ENCODE results near the gene OR10G3. TPM values are rescaled to one million over a fixed set of nuclear protein-coding genes. Genes with fewer than 3 reads are reported as not detected.
"Not testable (repeated sequence)": the region's sequence is repeated elsewhere in the genome, so short reads cannot be mapped to it uniquely, and the experiment has no call there.

OR10G3 gene, protein sequence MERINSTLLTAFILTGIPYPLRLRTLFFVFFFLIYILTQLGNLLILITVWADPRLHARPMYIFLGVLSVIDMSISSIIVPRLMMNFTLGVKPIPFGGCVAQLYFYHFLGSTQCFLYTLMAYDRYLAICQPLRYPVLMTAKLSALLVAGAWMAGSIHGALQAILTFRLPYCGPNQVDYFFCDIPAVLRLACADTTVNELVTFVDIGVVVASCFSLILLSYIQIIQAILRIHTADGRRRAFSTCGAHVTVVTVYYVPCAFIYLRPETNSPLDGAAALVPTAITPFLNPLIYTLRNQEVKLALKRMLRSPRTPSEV
- total RNA-seq: not detected

- H3K4me3 Mint-ChIP-seq: no peak within 1 kb of the TSS
Measured at GRCh38 chr14:21579976-21580375, at the start of gene OR10G3. OR10G3 (minus strand) TSS chr14:21580076; CDS start chr14:21570744, 9,332 bp downstream.

DNA sequence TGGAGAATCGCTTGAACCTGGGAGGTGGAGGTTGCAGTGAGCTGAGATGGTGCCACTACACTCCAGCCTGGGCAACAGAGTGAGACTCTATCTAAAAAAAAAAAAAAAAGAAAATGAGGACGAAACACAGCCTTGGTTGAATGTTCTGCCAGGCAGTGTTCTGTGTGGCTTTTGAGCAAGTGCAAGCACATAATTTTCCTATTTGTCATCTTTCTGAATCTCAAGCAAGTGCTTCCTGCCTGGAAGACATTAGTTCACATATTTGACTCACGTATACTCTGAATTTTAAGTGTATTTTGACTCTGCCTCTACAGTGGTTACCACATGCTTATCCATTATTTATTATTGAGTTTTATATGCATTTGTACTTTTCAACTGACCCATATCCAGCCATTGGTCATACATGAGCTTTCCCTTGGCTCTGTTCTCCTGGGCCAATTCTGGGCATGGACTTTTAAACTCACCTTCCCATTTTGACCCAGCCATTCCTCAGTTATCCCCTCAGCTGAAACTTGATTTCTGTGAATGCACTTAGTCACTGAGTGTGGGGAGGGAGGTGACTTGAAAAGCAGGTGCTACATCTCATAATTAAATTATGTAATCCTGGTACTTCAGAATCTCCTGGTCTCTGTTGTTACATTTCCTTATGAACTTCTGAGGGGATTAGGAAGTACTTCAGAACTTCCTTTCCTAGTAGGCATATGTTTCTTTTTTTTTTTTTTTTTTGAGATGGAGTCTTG, 46.8 kb upstream of the OR10G3 start:
- Mint-ChIP-seq H3K4me3 (no peak overlapping the region), H3K27me3 (peaks cover 19 to 30% of the 10 kb centered on the region in 2 donors), H3K27ac (no peak overlapping the region), H3K4me1 (ENCODE audit: low read depth in 2 of 2) (no peaks in the 10 kb centered on the region), H3K36me3 (no peaks in the 10 kb centered on the region), H3K9me3 (no peaks in the 10 kb centered on the region)
- ATAC-seq: no peak
- DNase-seq (ENCODE audit: low spot score): no peak

More at GRCh38 chr14:21579976-21580375, at the start of gene OR10G3:
- Mint-ChIP-seq H3K36me3 (no peaks in the 10 kb centered on the region), H3K27ac (no peak within 1 kb of the TSS), H3K9me3 (no peaks in the 10 kb centered on the region), H3K27me3 (peaks cover 6 to 14% of the 10 kb centered on the region in 2 donors), H3K4me1 (ENCODE audit: low read depth in 2 of 2) (no peaks in the 10 kb centered on the region)
- DNase-seq (ENCODE audit: low spot score): no peak
- ATAC-seq: no peak

- ATAC-seq (no peak), DNase-seq (ENCODE audit: low spot score) (no peak)
- H3K4me1 Mint-ChIP-seq (ENCODE audit: low read depth in 2 of 2): peaks cover 0 to 5% of the 10 kb centered on the region in 2 donors
- no peak overlapping the region for H3K4me3 Mint-ChIP-seq
- H3K27ac Mint-ChIP-seq: no peak overlapping the region
- no peaks in the 10 kb centered on the region for H3K9me3 Mint-ChIP-seq
- no peaks in the 10 kb centered on the region for H3K36me3 Mint-ChIP-seq
- H3K27me3 Mint-ChIP-seq: peaks cover 9 to 28% of the 10 kb centered on the region in 2 donors
Measured at GRCh38 chr14:21617614-21618013, 37.7 kb upstream of the OR10G3 start.

DNA sequence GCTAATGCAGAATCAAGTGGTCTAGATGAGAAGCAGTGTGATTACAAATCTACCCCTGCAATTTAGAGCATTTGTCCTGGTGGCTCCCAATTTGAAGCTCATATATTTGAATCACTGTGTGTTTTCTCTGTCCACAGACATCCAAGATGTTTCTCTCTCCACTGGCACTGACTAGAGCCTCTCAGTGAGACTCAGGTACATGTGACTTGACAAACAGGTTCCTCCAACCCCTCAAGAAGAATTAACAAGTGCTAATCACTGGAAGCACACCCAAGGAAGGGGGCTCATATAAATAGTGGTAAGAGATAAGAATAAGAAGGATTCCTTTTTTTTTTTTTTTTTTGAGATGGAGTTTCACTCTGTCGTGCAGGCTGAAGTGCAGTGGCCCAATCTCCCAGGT, 34.4 kb upstream of the OR10G3 start:
- Mint-ChIP-seq H3K36me3 (no peaks in the 10 kb centered on the region), H3K27me3 (peaks cover 14 to 32% of the 10 kb centered on the region in 2 donors), H3K9me3 (no peaks in the 10 kb centered on the region), H3K4me3 (no peak overlapping the region), H3K27ac (no peak overlapping the region), H3K4me1 (ENCODE audit: low read depth in 2 of 2) (peaks cover 0 to 5% of the 10 kb centered on the region in 2 donors)
- DNase-seq (ENCODE audit: low spot score): no peak
- ATAC-seq: no peak

DNA sequence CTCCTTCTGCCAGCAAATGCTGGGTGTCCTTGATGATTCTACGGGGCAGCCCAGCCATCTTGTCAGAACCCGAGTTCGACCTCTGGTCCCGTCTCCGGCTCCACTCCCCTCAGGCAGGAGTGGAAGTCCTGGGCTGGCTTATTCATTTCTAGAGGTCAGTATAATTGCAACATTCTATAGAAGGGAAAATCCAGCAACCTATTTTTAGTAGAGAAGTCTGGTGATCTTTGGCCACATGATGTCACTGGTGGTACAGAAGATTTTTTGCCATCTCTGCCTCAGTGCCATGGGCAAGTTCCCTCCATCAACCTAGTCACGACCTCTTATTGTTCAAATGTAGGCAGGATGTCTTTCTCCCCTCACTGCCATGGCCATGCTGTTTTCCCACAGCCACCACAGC, 32.4 kb upstream of the OR10G3 start:
- Mint-ChIP-seq H3K9me3 (no peaks in the 10 kb centered on the region), H3K27me3 (peaks cover 20 to 36% of the 10 kb centered on the region in 2 donors), H3K4me1 (ENCODE audit: low read depth in 2 of 2) (no peaks in the 10 kb centered on the region), H3K36me3 (no peaks in the 10 kb centered on the region), H3K4me3 (no peak overlapping the region), H3K27ac (no peak overlapping the region)
- DNase-seq (ENCODE audit: low spot score) (no peak), ATAC-seq (no peak)

DNA sequence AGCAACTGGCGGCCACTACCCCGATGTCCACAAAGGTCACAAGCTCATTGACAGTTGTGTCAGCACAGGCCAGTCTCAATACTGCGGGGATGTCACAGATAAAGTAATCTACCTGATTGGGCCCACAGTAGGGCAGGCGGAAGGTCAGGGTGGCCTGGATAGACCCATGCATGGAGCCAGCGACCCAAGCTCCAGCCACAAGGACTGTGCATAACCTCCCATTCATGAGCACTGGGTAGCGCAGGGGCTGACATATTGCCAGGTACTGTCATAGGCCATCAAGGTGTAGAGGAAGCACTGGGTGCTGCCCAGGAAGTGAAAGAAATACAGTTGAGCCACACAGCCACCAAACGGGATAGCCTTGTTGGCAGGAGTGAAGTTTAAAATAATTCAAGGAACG, 22.3 kb upstream of the OR10G3 start:
- not testable (repeated sequence) for ATAC-seq; H3K36me3 Mint-ChIP-seq; H3K4me3 Mint-ChIP-seq; H3K27ac Mint-ChIP-seq; H3K9me3 Mint-ChIP-seq; DNase-seq (ENCODE audit: low spot score); H3K4me1 Mint-ChIP-seq (ENCODE audit: low read depth in 2 of 2)
- H3K27me3 Mint-ChIP-seq: peaks cover 13 to 14% of the 10 kb centered on the region in 2 donors

DNA sequence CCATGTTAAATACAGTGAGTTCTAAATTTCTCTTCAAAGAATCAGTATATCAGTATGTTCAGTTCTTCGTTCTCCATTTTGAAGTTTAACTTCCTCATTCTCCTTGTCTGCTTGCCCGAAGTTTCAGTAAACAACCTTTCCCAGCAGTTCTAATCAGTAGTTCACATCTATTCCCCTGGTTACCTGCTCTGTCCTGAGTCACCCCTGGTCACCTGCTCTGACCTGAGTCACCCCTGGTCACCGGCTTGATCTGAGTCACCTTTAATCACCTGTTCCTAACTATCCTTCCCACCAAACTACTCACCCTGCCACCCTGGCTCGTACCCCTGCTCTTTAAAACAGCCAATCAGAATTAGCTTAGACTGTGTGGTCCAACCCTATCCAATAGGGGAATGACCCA, 9.4 kb upstream of the OR10G3 start:
- H3K4me1 Mint-ChIP-seq (ENCODE audit: low read depth in 2 of 2): no peaks in the 10 kb centered on the region
- H3K27ac Mint-ChIP-seq: no peak overlapping the region
- DNase-seq (ENCODE audit: low spot score) (no peak), ATAC-seq (no peak)
- peaks cover 7% of the 10 kb centered on the region for H3K9me3 Mint-ChIP-seq
- peaks cover 20% of the 10 kb centered on the region for H3K36me3 Mint-ChIP-seq
- no peak overlapping the region for H3K4me3 Mint-ChIP-seq
- peaks cover 32 to 47% of the 10 kb centered on the region in 2 donors for H3K27me3 Mint-ChIP-seq

- ATAC-seq: no peak
- H3K27me3 Mint-ChIP-seq: peaks cover 9 to 16% of the 10 kb centered on the region in 2 donors
- no peak for DNase-seq (ENCODE audit: low spot score)
- no peak overlapping the region for H3K27ac Mint-ChIP-seq
- H3K36me3 Mint-ChIP-seq: no peaks in the 10 kb centered on the region
- H3K4me3 Mint-ChIP-seq: no peak overlapping the region
- H3K9me3 Mint-ChIP-seq: no peaks in the 10 kb centered on the region
- H3K4me1 Mint-ChIP-seq (ENCODE audit: low read depth in 2 of 2): no peaks in the 10 kb centered on the region
Measured at GRCh38 chr14:21575661-21576060, 4.2 kb downstream of the OR10G3 start.

- peaks cover 0 to 2% of the 10 kb centered on the region in 2 donors for H3K4me1 Mint-ChIP-seq (ENCODE audit: low read depth in 2 of 2)
- DNase-seq (ENCODE audit: low spot score) (no peak), ATAC-seq (no peak)
- H3K36me3 Mint-ChIP-seq: no peaks in the 10 kb centered on the region
- H3K9me3 Mint-ChIP-seq: no peaks in the 10 kb centered on the region
- no peak overlapping the region for H3K27ac Mint-ChIP-seq
- peaks cover 17% of the 10 kb centered on the region in 2 donors for H3K27me3 Mint-ChIP-seq
- no peak overlapping the region for H3K4me3 Mint-ChIP-seq
Measured at GRCh38 chr14:21572604-21573003, 7.3 kb downstream of the OR10G3 start.

DNA sequence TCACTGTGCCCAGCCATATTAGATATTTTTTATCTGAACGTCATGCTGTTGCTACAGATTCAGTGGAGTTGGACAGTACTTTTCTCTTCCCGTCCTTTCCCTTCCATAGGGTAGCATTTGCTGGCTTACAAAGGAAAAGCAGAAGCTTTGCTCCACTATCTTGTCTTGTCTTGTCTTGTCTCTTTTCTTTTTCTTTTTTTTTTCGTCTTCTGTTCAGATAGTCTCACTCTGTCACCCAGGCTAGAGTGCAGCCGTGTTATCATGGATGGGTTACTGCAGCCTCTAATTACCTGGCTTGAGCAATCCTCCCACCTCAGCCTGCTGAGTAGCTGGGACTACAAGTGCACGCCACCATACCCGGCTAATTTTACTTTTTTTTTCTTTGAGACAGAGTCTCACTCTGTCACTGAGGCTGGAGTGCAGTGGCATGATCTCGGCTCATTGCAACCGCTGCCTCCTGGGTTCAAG, 21.1 kb downstream of the OR10G3 start:
- H3K4me1 Mint-ChIP-seq (ENCODE audit: low read depth in 2 of 2): peaks cover 6% of the 10 kb centered on the region in 2 donors
- no peaks in the 10 kb centered on the region for H3K36me3 Mint-ChIP-seq
- no peak overlapping the region for H3K4me3 Mint-ChIP-seq
- no peak for DNase-seq (ENCODE audit: low spot score)
- H3K27me3 Mint-ChIP-seq: no peaks in the 10 kb centered on the region
- H3K9me3 Mint-ChIP-seq: no peaks in the 10 kb centered on the region
- no peak overlapping the region for H3K27ac Mint-ChIP-seq
- no peak for ATAC-seq

DNA sequence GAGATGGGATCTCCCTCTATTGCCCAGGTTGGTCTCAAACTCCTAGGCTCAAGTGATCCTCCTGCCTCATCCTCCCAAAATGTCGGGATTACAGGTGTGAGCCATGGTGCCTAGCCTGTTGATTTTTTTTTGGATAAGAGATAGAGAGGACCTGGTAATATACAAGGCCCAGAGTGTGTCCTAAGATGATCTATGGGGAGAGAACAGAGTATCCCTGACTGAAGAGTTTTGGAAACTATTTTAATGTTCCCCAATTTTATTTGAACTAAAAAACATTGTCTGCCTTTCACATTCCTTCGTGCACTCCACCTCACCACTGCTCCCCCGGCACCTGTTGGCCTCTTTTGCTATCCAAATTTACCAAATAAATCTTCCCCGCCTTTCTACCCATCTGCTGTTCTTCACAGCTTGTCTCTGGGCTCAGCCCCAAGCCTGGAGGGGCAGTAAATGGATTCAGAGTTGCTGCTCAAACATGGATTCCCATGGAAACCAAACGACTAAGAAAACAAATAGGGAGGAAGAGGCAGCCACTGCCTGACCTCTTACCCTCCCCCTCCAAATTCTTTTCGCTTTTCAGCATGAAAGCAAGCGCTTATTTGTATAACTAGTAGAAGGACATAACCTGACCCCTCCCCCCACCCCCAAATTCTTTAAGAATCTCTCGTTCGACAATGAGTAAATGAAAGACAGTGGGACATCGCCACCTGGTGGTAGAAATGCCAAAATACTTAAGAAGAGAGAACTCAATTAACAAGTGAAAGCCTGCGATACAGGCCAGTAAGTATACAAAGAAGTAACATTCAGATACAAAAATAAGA, 22.6 kb downstream of the OR10G3 start:
- Mint-ChIP-seq H3K36me3 (no peaks in the 10 kb centered on the region), H3K27me3 (no peaks in the 10 kb centered on the region), H3K27ac (peak overlapping the region; percentile 39 to 78), H3K9me3 (no peaks in the 10 kb centered on the region), H3K4me1 (ENCODE audit: low read depth in 2 of 2) (peaks cover 6% of the 10 kb centered on the region in 2 donors), H3K4me3 (peak overlapping the region; percentile 34)
- ATAC-seq (no peak), DNase-seq (ENCODE audit: low spot score) (peak; percentile 64)

DNA sequence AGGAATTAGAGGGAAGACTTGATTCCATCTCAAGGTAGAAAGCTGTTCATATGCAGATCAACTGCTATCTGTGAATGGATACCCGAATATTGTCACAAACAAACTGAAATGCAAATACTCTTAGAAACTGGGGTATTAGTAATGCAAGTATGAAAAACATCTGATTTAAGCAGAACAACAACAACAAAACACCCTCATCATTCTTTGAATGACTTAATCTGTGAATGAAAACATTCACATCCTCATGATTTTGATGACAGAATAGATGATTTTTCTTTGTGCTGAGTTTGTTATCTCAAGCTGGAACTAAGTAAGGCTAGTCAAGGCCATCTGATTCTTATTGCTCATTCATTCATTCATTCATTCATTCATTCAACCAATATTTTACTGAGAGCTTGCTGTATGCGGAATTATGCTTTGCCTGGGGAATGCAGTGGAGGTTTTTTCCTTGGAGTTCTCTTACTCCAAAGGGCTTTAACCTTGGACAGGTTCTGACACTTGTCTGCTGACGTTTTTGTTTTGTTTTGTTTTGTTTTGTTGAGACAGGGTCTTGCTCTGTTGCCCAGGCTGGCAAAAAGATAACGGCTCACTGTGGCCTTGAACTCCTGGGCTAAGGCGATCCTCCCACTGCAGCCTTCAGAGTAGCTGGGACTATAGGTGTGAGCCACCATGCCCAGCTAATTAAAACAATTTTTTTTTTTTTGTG, 23.3 kb downstream of the OR10G3 start:
- Mint-ChIP-seq H3K9me3 (no peaks in the 10 kb centered on the region), H3K27me3 (no peaks in the 10 kb centered on the region), H3K36me3 (no peaks in the 10 kb centered on the region), H3K27ac (no peak overlapping the region), H3K4me3 (no peak overlapping the region), H3K4me1 (ENCODE audit: low read depth in 2 of 2) (peaks cover 6% of the 10 kb centered on the region in 2 donors)
- no peak for DNase-seq (ENCODE audit: low spot score)
- ATAC-seq: no peak

- H3K27me3 Mint-ChIP-seq: peaks cover 0 to 6% of the 10 kb centered on the region in 2 donors
- H3K9me3 Mint-ChIP-seq: no peaks in the 10 kb centered on the region
- H3K4me3 Mint-ChIP-seq: no peak overlapping the region
- no peaks in the 10 kb centered on the region for H3K36me3 Mint-ChIP-seq
- peaks cover 6% of the 10 kb centered on the region in 2 donors for H3K4me1 Mint-ChIP-seq (ENCODE audit: low read depth in 2 of 2)
- no peak for DNase-seq (ENCODE audit: low spot score)
- ATAC-seq: no peak
- H3K27ac Mint-ChIP-seq: no peak overlapping the region
Measured at GRCh38 chr14:21553266-21553665, 26.6 kb downstream of the OR10G3 start.

Data from natural killer cell treated with Interleukin-12 subunit alpha and Interleukin-12 subunit beta and Interleukin-15 and Interleukin-18, amount 100 ng/mL, for 72 hours (primary cell).